Nephron (organoid): ENCODE data around the gene SH2D2A.

Experiments
- H3K27ac Mint-ChIP-seq, 3 experiments: 2 replicates each; pipeline ENCODE4 v1.8.0; 2020; ENCODE audit warnings: mixed read lengths in 3 of 3, mild to moderate bottlenecking in 2 of 3, moderate library complexity in 1 of 3
- H3K27me3 Mint-ChIP-seq: 2 replicates; pipeline ENCODE4 v1.8.0; 2021; ENCODE audit warnings: low read depth, mild to moderate bottlenecking, moderate library complexity, mixed read lengths
- H3K36me3 Mint-ChIP-seq: 2 replicates; pipeline ENCODE4 v1.8.0; 2020; ENCODE audit warnings: low read depth, mixed read lengths
- H3K4me1 Mint-ChIP-seq: 2 replicates; pipeline ENCODE4 v1.8.0; 2020; ENCODE audit warnings: mixed read lengths
- H3K4me3 Mint-ChIP-seq, 3 experiments: 2 replicates each; pipeline ENCODE4 v1.8.0; 2020; ENCODE audit warnings: mild to moderate bottlenecking in 3 of 3, mixed read lengths in 3 of 3, moderate library complexity in 2 of 3
- H3K9me3 Mint-ChIP-seq: 2 replicates; pipeline ENCODE4 v1.8.0; 2020; ENCODE audit warnings: mixed read lengths
- CTCF ChIP-seq, 3 experiments: fragments of 200-600 bp; sonication (generic); IDR thresholded peaks; one replicate each; pipeline ENCODE4 v1.5.0; 2021; ENCODE audit warnings: antibody characterized with exemption in 3 of 3; ENCODE audit not compliant: unreplicated experiment in 3 of 3

SH2D2A gene

GRCh38 chr1:156795787-156796186, 20.9 kb downstream of the SH2D2A start:
- H3K27ac Mint-ChIP-seq = no peak overlapping the region
- TF ChIP-seq CTCF (IDR thresholded peaks at IDR 0.05; ENCODE audit: unreplicated experiment in 3 of 3) = no peak
- H3K36me3 Mint-ChIP-seq = peaks cover 67% of the 10 kb centered on the region
- H3K4me3 Mint-ChIP-seq = no peak overlapping the region
- peaks cover 12% of the 10 kb centered on the region for H3K4me1 Mint-ChIP-seq
- no peaks in the 10 kb centered on the region for H3K9me3 Mint-ChIP-seq
- no peaks in the 10 kb centered on the region for H3K27me3 Mint-ChIP-seq

GRCh38 chr1:156795374-156795733, 21.3 kb downstream of the SH2D2A start:
- Mint-ChIP-seq H3K36me3 (peaks cover 65% of the 10 kb centered on the region), H3K27ac (no peak overlapping the region), H3K4me3 (no peak overlapping the region), H3K27me3 (no peaks in the 10 kb centered on the region), H3K9me3 (no peaks in the 10 kb centered on the region), H3K4me1 (peaks cover 9% of the 10 kb centered on the region)
- TF ChIP-seq CTCF (IDR thresholded peaks at IDR 0.05; ENCODE audit: unreplicated experiment in 3 of 3) = no peak

- Mint-ChIP-seq H3K4me1 (peaks cover 6% of the 10 kb centered on the region), H3K36me3 (peaks cover 67% of the 10 kb centered on the region), H3K27me3 (no peaks in the 10 kb centered on the region), H3K4me3 (no peak overlapping the region), H3K27ac (no peak overlapping the region), H3K9me3 (no peaks in the 10 kb centered on the region)
- no peak for TF ChIP-seq CTCF (IDR thresholded peaks at IDR 0.05; ENCODE audit: unreplicated experiment in 3 of 3)
Observed at GRCh38 chr1:156794506-156795373, 21.9 kb downstream of the SH2D2A start.

GRCh38 chr1:156789621-156790318, 26.9 kb downstream of the SH2D2A start:
- H3K9me3 Mint-ChIP-seq = no peaks in the 10 kb centered on the region
- no peak for TF ChIP-seq CTCF (IDR thresholded peaks at IDR 0.05; ENCODE audit: unreplicated experiment in 3 of 3)
- H3K36me3 Mint-ChIP-seq = peaks cover 72% of the 10 kb centered on the region
- no peak overlapping the region for H3K27ac Mint-ChIP-seq
- H3K4me3 Mint-ChIP-seq = no peak overlapping the region
- no peaks in the 10 kb centered on the region for H3K4me1 Mint-ChIP-seq
- no peaks in the 10 kb centered on the region for H3K27me3 Mint-ChIP-seq

- H3K27ac Mint-ChIP-seq = no peak overlapping the region
- no peaks in the 10 kb centered on the region for H3K27me3 Mint-ChIP-seq
- no peak overlapping the region for H3K4me3 Mint-ChIP-seq
Observed at GRCh38 chr1:156788136-156788535, 28.5 kb downstream of the SH2D2A start.

More at GRCh38 chr1:156788136-156788535, 28.5 kb downstream of the SH2D2A start:
- Mint-ChIP-seq H3K4me1 (no peaks in the 10 kb centered on the region), H3K9me3 (no peaks in the 10 kb centered on the region), H3K36me3 (peaks cover 70% of the 10 kb centered on the region)
- TF ChIP-seq CTCF (IDR thresholded peaks at IDR 0.05; ENCODE audit: unreplicated experiment in 3 of 3) = no peak
